PC-9 (cell line): ENCODE data around the gene KCNH2.

Experiments
- EZH2 ChIP-seq: fragments of 200-600 bp; sonication (generic); IDR thresholded peaks from 2 replicates; pipeline ENCODE4 v1.8.0; 2017; ENCODE audit warnings: antibody characterized with exemption, low read depth
- TF ChIP-seq, protein P1 (sequence below): fragments of 200-600 bp; sonication (generic); conservative IDR thresholded peaks from 2 replicates; pipeline ENCODE4 v1.6.1; 2017; ENCODE audit warnings: mixed run types, antibody characterized with exemption, mild to moderate bottlenecking, moderate library complexity

DNA sequence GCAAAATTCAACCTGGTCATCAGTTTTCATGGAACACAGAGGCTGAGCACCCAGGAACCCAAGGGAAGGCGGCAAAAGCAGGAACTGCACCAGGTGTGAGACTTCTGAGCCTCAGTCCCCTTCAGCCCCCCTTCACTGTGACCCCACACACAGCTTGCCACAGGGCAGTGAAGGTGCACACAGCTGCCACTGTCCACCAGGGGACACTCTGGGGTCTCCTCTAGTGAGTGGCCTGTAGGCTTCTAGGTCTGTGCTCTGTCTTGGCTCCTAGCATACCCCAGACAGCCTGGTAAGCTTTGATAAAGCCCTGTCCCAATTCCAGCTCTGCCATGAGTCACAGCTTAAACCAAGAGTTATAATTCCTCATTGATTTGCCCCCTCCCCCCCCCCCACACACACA is 12.1 kb downstream of the KCNH2 start:
- TF ChIP-seq, protein P1, sequence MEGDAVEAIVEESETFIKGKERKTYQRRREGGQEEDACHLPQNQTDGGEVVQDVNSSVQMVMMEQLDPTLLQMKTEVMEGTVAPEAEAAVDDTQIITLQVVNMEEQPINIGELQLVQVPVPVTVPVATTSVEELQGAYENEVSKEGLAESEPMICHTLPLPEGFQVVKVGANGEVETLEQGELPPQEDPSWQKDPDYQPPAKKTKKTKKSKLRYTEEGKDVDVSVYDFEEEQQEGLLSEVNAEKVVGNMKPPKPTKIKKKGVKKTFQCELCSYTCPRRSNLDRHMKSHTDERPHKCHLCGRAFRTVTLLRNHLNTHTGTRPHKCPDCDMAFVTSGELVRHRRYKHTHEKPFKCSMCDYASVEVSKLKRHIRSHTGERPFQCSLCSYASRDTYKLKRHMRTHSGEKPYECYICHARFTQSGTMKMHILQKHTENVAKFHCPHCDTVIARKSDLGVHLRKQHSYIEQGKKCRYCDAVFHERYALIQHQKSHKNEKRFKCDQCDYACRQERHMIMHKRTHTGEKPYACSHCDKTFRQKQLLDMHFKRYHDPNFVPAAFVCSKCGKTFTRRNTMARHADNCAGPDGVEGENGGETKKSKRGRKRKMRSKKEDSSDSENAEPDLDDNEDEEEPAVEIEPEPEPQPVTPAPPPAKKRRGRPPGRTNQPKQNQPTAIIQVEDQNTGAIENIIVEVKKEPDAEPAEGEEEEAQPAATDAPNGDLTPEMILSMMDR = peak; percentile 47; the same call in 1 of the 2 replicates
- no peak for TF ChIP-seq EZH2
